Epithelial cell of esophagus (primary cell): ENCODE results near the gene GSTA4.

Experiments used
- DNase-seq: peaks from one replicate; pipeline ENCODE4 v3.0.0; 2010; ENCODE audit warnings: low read depth
- H3K4me3 ChIP-seq: 2 replicates; pipeline ENCODE4 v1.5.1; 2011; ENCODE audit warnings: mild to moderate bottlenecking, low read length, control low read depth
- TF ChIP-seq, protein P1 (sequence below): IDR thresholded peaks from 2 replicates; pipeline ENCODE4 v1.5.1; 2011; ENCODE audit warnings: low read depth, mild to moderate bottlenecking, low read length, control low read depth, inconsistent platforms; ENCODE audit not compliant: insufficient read depth; ENCODE audit errors: missing control alignments

GSTA4 gene

DNA sequence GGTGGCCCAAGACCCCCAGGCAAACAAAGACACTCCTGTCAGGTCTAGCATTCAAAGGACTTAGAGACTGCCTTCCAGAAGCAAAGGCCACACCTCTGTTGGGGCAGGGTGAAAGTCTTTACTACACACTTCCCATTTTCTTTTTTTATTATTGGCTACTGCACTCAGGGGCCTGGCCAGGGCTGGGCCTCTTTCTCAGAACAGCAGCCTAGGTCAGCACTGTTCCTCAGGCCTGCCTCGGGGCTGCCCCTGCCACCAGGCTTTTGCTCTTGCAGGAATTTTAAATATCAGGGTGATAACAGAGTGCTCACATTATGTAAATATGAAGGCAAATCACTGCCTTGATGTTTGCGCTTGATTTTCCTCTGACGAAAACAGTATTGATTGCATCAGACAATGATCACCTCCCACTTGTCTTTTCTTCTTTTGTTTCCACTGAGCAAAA lies 18.5 kb downstream of the GSTA4 start:
- TF ChIP-seq, protein P1, sequence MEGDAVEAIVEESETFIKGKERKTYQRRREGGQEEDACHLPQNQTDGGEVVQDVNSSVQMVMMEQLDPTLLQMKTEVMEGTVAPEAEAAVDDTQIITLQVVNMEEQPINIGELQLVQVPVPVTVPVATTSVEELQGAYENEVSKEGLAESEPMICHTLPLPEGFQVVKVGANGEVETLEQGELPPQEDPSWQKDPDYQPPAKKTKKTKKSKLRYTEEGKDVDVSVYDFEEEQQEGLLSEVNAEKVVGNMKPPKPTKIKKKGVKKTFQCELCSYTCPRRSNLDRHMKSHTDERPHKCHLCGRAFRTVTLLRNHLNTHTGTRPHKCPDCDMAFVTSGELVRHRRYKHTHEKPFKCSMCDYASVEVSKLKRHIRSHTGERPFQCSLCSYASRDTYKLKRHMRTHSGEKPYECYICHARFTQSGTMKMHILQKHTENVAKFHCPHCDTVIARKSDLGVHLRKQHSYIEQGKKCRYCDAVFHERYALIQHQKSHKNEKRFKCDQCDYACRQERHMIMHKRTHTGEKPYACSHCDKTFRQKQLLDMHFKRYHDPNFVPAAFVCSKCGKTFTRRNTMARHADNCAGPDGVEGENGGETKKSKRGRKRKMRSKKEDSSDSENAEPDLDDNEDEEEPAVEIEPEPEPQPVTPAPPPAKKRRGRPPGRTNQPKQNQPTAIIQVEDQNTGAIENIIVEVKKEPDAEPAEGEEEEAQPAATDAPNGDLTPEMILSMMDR, result no peak
- DNase-seq, result no peak
- H3K4me3 ChIP-seq, result no peak overlapping the region

DNA sequence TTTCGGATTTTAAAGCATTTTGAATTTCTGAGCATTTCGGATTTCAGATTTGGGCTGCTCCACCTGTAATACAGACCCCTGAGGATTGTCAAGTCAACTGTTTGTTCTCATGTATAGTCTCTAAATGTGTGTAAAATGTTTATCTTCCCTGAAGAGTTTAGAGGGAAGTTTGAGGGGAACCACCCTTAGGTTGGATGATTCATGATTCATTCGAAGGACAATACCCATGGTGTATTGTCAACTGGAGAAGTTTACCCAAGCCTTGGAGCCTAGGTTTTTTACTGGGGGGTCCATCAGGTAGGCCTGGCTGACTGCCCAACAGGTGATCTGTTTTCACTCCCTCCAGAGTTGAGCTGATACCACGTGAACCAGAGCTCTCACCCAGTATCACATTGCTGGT lies 18.9 kb downstream of the GSTA4 start:
- DNase-seq, result no peak
- TF ChIP-seq, protein P1, result no peak
- H3K4me3 ChIP-seq, result no peak overlapping the region

DNA sequence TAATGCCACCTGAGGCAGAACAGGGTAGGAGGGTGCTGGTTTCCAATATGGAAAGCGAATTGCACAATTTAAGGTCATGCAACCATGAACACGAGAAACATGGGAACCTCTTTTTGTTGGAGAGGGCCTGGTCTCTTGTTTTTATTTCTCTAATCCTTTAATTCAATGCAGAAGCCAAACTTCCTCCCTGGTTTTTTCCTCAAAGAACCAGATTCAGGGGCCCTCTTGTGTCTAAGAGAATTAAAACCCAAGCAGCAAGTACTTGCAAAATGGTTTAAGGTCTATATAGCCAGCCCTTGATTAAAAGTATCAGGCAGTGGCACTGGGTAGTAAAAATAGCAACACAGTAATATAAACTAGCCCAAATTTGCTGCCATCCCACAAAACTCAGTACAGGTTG lies 19.5 kb downstream of the GSTA4 start:
- TF ChIP-seq, protein P1, result no peak

DNA sequence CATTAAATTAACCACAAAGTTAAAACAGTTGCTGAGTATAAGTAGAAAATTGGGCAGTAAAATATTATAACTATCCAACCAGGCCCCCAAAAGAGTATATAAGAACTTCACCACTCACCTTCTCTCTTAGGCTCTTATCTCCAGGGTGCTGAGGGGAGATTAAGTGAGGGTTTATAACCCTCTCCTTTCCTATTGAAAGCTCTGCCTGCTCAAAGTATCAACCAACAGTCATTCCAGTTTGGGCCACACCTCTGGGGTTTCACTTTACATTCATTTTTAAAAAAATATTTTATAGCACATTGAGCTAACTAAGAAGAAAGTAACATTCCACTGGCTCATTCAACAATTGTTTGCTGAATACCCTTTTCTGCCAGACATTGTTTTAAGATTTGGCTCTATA lies 22.1 kb downstream of the GSTA4 start:
- DNase-seq, result no peak
- H3K4me3 ChIP-seq, result no peak overlapping the region
- TF ChIP-seq, protein P1, result no peak

More for the DNA sequence above, 19.5 kb downstream of the GSTA4 start:
- no peak for DNase-seq
- H3K4me3 ChIP-seq, result no peak overlapping the region

DNA sequence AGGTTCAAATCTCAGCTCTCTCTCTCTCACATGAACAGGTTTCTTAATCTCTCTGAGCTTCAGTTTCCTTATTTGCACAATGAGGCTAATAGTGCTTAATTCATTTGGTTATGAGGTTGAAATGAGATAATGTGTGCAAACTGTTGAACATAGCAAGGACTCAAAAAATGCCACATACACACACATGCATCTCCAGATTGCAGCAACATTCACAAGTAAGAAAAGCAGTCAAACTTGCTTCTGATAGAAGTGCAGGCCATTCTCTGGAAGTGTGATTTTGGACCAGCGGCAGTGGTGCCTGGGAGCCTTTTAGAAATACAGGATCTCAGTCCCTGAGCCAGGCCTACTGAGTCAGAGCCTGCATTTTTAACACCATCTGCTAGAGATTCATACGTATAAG lies 25.7 kb downstream of the GSTA4 start:
- TF ChIP-seq, protein P1, result no peak
- no peak for DNase-seq
- no peak overlapping the region for H3K4me3 ChIP-seq

DNA sequence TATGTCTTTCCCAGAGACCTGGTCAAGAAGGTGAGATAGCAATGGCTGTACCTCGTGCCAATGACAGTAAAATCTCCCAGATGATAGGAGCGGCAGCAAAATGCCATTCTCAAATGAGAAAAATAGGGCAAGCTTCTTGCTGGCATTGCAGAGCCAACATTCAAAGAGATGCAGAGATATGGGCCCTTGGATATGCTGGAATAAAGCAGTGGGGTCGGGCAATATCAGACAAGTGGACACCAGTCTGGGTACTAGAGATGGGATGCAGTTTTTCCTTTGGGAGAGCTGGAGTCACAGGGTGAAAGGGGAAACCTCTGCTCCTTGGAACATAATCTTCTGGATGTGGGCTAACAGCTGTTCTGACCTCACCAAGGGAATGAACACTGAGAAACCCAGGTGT lies 29.0 kb downstream of the GSTA4 start:
- TF ChIP-seq, protein P1, result no peak
- DNase-seq, result no peak
- H3K4me3 ChIP-seq, result no peak overlapping the region

DNA sequence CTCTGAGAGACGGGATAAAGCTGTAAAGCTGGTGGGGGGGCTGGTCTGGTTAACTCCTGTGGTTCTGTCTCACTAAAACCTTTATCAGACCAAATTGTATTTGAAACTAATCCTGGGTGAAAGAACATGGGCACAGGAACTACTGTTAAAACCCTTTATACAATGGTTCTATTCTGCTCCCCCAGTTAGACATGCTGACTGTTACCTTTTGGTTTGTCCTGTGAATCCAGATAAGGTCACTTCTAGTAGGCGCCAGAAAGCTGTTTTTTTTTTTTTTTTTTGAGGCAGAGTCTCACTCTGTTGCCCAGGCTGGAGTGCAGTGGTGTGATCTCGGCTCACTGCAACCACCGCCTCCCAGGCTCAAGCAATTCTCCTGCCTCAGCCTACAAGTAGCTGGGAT lies 29.7 kb downstream of the GSTA4 start:
- DNase-seq, result no peak
- TF ChIP-seq, protein P1, result no peak

More for the DNA sequence above, 29.7 kb downstream of the GSTA4 start:
- H3K4me3 ChIP-seq, result no peak overlapping the region
